C4-2B (cell line): ENCODE data around the gene SSBP2.

Experiments
- ZFX ChIP-seq: fragments of 450-650 bp; IDR thresholded peaks from 2 replicates; pipeline ENCODE4 v1.6.1; 2017
- TF ChIP-seq, protein P1 (sequence below): fragments of 450-650 bp; conservative IDR thresholded peaks from 2 replicates; pipeline ENCODE4 v1.5.1; 2017; ENCODE audit warnings: mild to moderate bottlenecking

- TF ChIP-seq, protein P1, sequence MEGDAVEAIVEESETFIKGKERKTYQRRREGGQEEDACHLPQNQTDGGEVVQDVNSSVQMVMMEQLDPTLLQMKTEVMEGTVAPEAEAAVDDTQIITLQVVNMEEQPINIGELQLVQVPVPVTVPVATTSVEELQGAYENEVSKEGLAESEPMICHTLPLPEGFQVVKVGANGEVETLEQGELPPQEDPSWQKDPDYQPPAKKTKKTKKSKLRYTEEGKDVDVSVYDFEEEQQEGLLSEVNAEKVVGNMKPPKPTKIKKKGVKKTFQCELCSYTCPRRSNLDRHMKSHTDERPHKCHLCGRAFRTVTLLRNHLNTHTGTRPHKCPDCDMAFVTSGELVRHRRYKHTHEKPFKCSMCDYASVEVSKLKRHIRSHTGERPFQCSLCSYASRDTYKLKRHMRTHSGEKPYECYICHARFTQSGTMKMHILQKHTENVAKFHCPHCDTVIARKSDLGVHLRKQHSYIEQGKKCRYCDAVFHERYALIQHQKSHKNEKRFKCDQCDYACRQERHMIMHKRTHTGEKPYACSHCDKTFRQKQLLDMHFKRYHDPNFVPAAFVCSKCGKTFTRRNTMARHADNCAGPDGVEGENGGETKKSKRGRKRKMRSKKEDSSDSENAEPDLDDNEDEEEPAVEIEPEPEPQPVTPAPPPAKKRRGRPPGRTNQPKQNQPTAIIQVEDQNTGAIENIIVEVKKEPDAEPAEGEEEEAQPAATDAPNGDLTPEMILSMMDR = no peak
- TF ChIP-seq ZFX = no peak
These were observed 149.0 kb downstream of the SSBP2 start for GRCh38 chr5:81601919-81602318.
